Esophagus muscularis mucosa (tissue), 4 donors: ENCODE data around the gene KREMEN1. TPM values are rescaled to one million over a fixed set of nuclear protein-coding genes. Genes with fewer than 3 reads are reported as not detected.

Experiments used
- DNase-seq: peaks from one replicate; pipeline ENCODE4 v3.0.0-alpha.2; 2017; ENCODE audit errors: extremely low spot score
- H3K27ac ChIP-seq, 4 donors: fragments of 200-600 bp; sonication (generic); replicated peaks in 1 of 4; 1 replicate in 3 of 4; 2 replicates in 1 of 4; pipeline ENCODE4 v1.5.1; 2016 to 2019; ENCODE audit warnings: mild to moderate bottlenecking in 1 of 4
- H3K27me3 ChIP-seq, 4 donors: fragments of 200-600 bp; sonication (generic); one replicate each; pipeline versions ENCODE4 v1.5.1 to v1.6.0; 2016 to 2019
- H3K36me3 ChIP-seq, 4 donors: fragments of 200-600 bp; sonication (generic); one replicate each; pipeline ENCODE4 v1.5.1; 2016 to 2019
- H3K4me1 ChIP-seq, 4 donors: fragments of 200-600 bp; sonication (generic); one replicate each; pipeline ENCODE4 v1.5.1; 2016 to 2019
- H3K4me3 ChIP-seq, 4 donors: fragments of 200-600 bp; sonication (generic); 1 replicate in 2 of 4; 2 replicates in 2 of 4; pipeline ENCODE4 v1.5.1; 2016 to 2019; ENCODE audit warnings: mild to moderate bottlenecking in 4 of 4, moderate library complexity in 1 of 4
- H3K9me3 ChIP-seq, 4 donors: fragments of 200-600 bp; sonication (generic); 1 replicate in 3 of 4; 2 replicates in 1 of 4; pipeline ENCODE4 v1.5.1; 2016 to 2019
- CTCF ChIP-seq, 3 experiments: fragments of 200-600 bp in 2 of 3; fragments of 450-650 bp in 1 of 3; sonication (generic) in 2 of 3; IDR thresholded peaks; one replicate each; pipeline ENCODE4 v1.5.1; 2017 to 2019; ENCODE audit warnings: antibody characterized with exemption in 3 of 3, mild to moderate bottlenecking in 2 of 3, moderate library complexity in 1 of 3
- EP300 ChIP-seq: sonication (generic); formaldehyde crosslinking; IDR thresholded peaks from one replicate; pipeline ENCODE4 v1.6.1; 2017; ENCODE audit warnings: antibody characterized with exemption
- POLR2A ChIP-seq: fragments of 450-650 bp; IDR thresholded peaks from one replicate; pipeline ENCODE4 v1.6.1; 2017; ENCODE audit warnings: antibody characterized with exemption, moderate library complexity, mild to moderate bottlenecking, low read depth
- POLR2AphosphoS5 ChIP-seq, 2 donors: sonication (generic); formaldehyde crosslinking; IDR thresholded peaks; one replicate each; pipeline ENCODE4 v1.6.1; 2017; ENCODE audit warnings: antibody characterized with exemption in 2 of 2
- WGBS: methylation state at CpG from one replicate; pipeline ENCODE4 v1.1.5; 2018; 5-methylcytosine and 5-hydroxymethylcytosine counted together
- intact Hi-C: fragments of 100-400 bp; cut with DNase I; formaldehyde crosslinking; loops from one replicate; pipeline ENCODE4 v1.15.1; 2023
- total RNA-seq, 4 donors: library from RNA; depleted of rRNA; stranded (reverse); fragments of >200 nt; gene quantifications; one replicate each; pipeline versions ENCODE4 v1.1.0 to v1.2.1, GENCODE V29; 2016

Gene KREMEN1
- total RNA-seq, 4 donors from 2014 or later = 8.7 to 14.6 (median 12.4) TPM

GRCh38 chr22:29096736-29097669, 24.2 kb downstream of the KREMEN1 start:
- Histone ChIP-seq H3K27ac (no peak overlapping the region), H3K4me3 (no peak overlapping the region), H3K27me3 (no peaks in the 10 kb centered on the region), H3K4me1 (peaks cover 17 to 20% (median 19%) of the 10 kb centered on the region in 4 donors), H3K9me3 (no peaks in the 10 kb centered on the region), H3K36me3 (peaks cover 0 to 22% (median 9%) of the 10 kb centered on the region in 4 donors)
- 88% methylated on average over 12 of the region's 13 CpGs for WGBS
- DNase-seq = no peak
- intact Hi-C loops = no loop called here
- TF ChIP-seq EP300 = no peak
- TF ChIP-seq CTCF (IDR thresholded peaks at IDR 0.05) = no peak
- no peak for TF ChIP-seq POLR2AphosphoS5 (IDR thresholded peaks at IDR 0.05)
- TF ChIP-seq POLR2A = no peak

- Histone ChIP-seq H3K36me3 (peaks cover 0 to 22% (median 9%) of the 10 kb centered on the region in 4 donors), H3K27ac (no peak overlapping the region), H3K27me3 (no peaks in the 10 kb centered on the region), H3K4me1 (peaks cover 8 to 12% (median 10%) of the 10 kb centered on the region in 4 donors), H3K9me3 (no peaks in the 10 kb centered on the region), H3K4me3 (no peak overlapping the region)
- TF ChIP-seq EP300 (no peak), POLR2A (no peak), CTCF (IDR thresholded peaks at IDR 0.05) (no peak), POLR2AphosphoS5 (IDR thresholded peaks at IDR 0.05) (no peak)
- DNase-seq = no peak
- intact Hi-C loops = no loop called here
- 97% methylated on average over 2 of the region's 2 CpGs for WGBS
Measured at GRCh38 chr22:29098296-29098695, 25.5 kb downstream of the KREMEN1 start.

- 96% methylated on average over 2 of the region's 2 CpGs for WGBS
- intact Hi-C loops = no loop called here
Measured at GRCh38 chr22:29102300-29102699, 29.5 kb downstream of the KREMEN1 start.

GRCh38 chr22:29103121-29103520, 30.3 kb downstream of the KREMEN1 start:
- no peak overlapping the region for H3K4me3 ChIP-seq
- intact Hi-C loops = no loop called here
- 82% methylated on average over 1 of the region's 1 CpG for WGBS
- TF ChIP-seq POLR2A (no peak), CTCF (IDR thresholded peaks at IDR 0.05) (no peak), POLR2AphosphoS5 (IDR thresholded peaks at IDR 0.05) (no peak), EP300 (no peak)
- H3K36me3 ChIP-seq = peaks cover 0 to 14% (median 7%) of the 10 kb centered on the region in 4 donors
- no peaks in the 10 kb centered on the region for H3K4me1 ChIP-seq
- no peak for DNase-seq
- no peaks in the 10 kb centered on the region for H3K9me3 ChIP-seq
- no peak overlapping the region for H3K27ac ChIP-seq
- H3K27me3 ChIP-seq = no peaks in the 10 kb centered on the region

More at GRCh38 chr22:29102300-29102699, 29.5 kb downstream of the KREMEN1 start:
- Histone ChIP-seq H3K27ac (no peak overlapping the region), H3K36me3 (peaks cover 0 to 14% (median 7%) of the 10 kb centered on the region in 4 donors), H3K27me3 (no peaks in the 10 kb centered on the region), H3K4me1 (peaks cover 0 to 5% (median 0%) of the 10 kb centered on the region in 4 donors), H3K9me3 (no peaks in the 10 kb centered on the region), H3K4me3 (no peak overlapping the region)
- TF ChIP-seq POLR2A (no peak), POLR2AphosphoS5 (IDR thresholded peaks at IDR 0.05) (no peak), EP300 (no peak), CTCF (IDR thresholded peaks at IDR 0.05) (no peak)
- no peak for DNase-seq
